Measurements from ENCODE around the gene ZNF385D.

GRCh38 chr3:21722768-21723167 is 28.2 kb downstream of the ZNF385D start:
- no peak for TF ChIP-seq ZNF384 (IDR thresholded peaks at IDR 0.05)
- no peak for TF ChIP-seq HDGF (IDR thresholded peaks at IDR 0.05; ENCODE audit: borderline replicate concordance)
- no peak for TF ChIP-seq SP1 (IDR thresholded peaks at IDR 0.05)
- TF ChIP-seq TARDBP (IDR thresholded peaks at IDR 0.05) = no peak
- TF ChIP-seq FOXM1 (IDR thresholded peaks at IDR 0.05; ENCODE audit: borderline replicate concordance) = no peak
- no peak for TF ChIP-seq ARNT (IDR thresholded peaks at IDR 0.05)
- no peak for TF ChIP-seq LEF1 (IDR thresholded peaks at IDR 0.05; ENCODE audit: borderline replicate concordance)
- TF ChIP-seq, protein P1, sequence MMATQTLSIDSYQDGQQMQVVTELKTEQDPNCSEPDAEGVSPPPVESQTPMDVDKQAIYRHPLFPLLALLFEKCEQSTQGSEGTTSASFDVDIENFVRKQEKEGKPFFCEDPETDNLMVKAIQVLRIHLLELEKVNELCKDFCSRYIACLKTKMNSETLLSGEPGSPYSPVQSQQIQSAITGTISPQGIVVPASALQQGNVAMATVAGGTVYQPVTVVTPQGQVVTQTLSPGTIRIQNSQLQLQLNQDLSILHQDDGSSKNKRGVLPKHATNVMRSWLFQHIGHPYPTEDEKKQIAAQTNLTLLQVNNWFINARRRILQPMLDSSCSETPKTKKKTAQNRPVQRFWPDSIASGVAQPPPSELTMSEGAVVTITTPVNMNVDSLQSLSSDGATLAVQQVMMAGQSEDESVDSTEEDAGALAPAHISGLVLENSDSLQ (IDR thresholded peaks at IDR 0.05) = no peak
